Endodermal cell (in vitro differentiated cells): ENCODE results near the gene PCDH19. TPM values are rescaled to one million over a fixed set of nuclear protein-coding genes. Genes with fewer than 3 reads are reported as not detected.

Experiments
- DNase-seq: peaks from one replicate; pipeline ENCODE4 v3.0.0-alpha.2; 2017
- H3K27ac ChIP-seq: 2 replicates; pipeline ENCODE4 v1.5.1; 2013; ENCODE audit warnings: mild to moderate bottlenecking, low read depth, low read length, moderate library complexity
- H3K27me3 ChIP-seq: 2 replicates; pipeline ENCODE4 v1.6.1; 2013; ENCODE audit warnings: mild to moderate bottlenecking, low read length, moderate library complexity; ENCODE audit not compliant: insufficient read depth, control insufficient read depth, poor library complexity, severe bottlenecking
- H3K36me3 ChIP-seq: 2 replicates; pipeline ENCODE4 v1.7.0; 2013; ENCODE audit warnings: mild to moderate bottlenecking, low read length, moderate library complexity; ENCODE audit not compliant: control insufficient read depth, insufficient read depth
- H3K4me1 ChIP-seq: one replicate; pipeline ENCODE4 v1.7.0; 2013; ENCODE audit warnings: low read length; ENCODE audit not compliant: control insufficient read depth, insufficient read depth
- H3K4me3 ChIP-seq: 2 replicates; pipeline ENCODE4 v1.5.1; 2013; ENCODE audit warnings: mild to moderate bottlenecking, low read length, moderate library complexity
- H3K9ac ChIP-seq: 2 replicates; pipeline ENCODE4 v1.6.1; 2013; ENCODE audit warnings: mild to moderate bottlenecking, low read length, moderate library complexity; ENCODE audit not compliant: poor library complexity, severe bottlenecking; ENCODE audit errors: extremely low read depth
- H3K9me3 ChIP-seq: 2 replicates; pipeline ENCODE4 v1.6.1; 2013; ENCODE audit warnings: mild to moderate bottlenecking, low read length, moderate library complexity; ENCODE audit not compliant: control insufficient read depth
- H3K27ac Mint-ChIP-seq: 2 replicates; pipeline ENCODE4 v1.8.0; 2020; ENCODE audit warnings: mixed read lengths
- H3K27me3 Mint-ChIP-seq: 2 replicates; pipeline ENCODE4 v1.8.0; 2021; ENCODE audit warnings: mild to moderate bottlenecking, mixed read lengths; ENCODE audit not compliant: insufficient read depth
- H3K36me3 Mint-ChIP-seq: 2 replicates; pipeline ENCODE4 v1.8.0; 2020; ENCODE audit warnings: low read depth, mixed read lengths
- H3K4me1 Mint-ChIP-seq: 2 replicates; pipeline ENCODE4 v1.8.0; 2020; ENCODE audit warnings: mixed read lengths
- H3K4me3 Mint-ChIP-seq: 2 replicates; pipeline ENCODE4 v1.8.0; 2020; ENCODE audit warnings: mild to moderate bottlenecking, moderate library complexity, mixed read lengths
- H3K9me3 Mint-ChIP-seq: 2 replicates; pipeline ENCODE4 v1.8.0; 2020; ENCODE audit warnings: mild to moderate bottlenecking, mixed read lengths
- CTCF ChIP-seq: fragments of 200-600 bp; sonication (generic); conservative IDR thresholded peaks from 2 replicates; pipeline ENCODE4 v1.5.0; 2021; ENCODE audit warnings: antibody characterized with exemption, mild to moderate bottlenecking
- WGBS, 2 experiments: methylation state at CpG; one replicate each; pipeline versions ENCODE4 v1.1.5 to v1.1.7; 2013; ENCODE audit warnings: missing lambda C conversion rate in 2 of 2, mixed read lengths in 1 of 2; ENCODE audit not compliant: insufficient coverage in 1 of 2, insufficient read length in 1 of 2; 5-methylcytosine and 5-hydroxymethylcytosine counted together
- total RNA-seq, 2 donors: library from RNA; stranded (reverse); fragmentation: NEBNext Ultra II Directional in 1 of 2; extraction: Animal tissue kit (Norgen Biotek cat#: 25700) in 1 of 2; gene quantifications; 2 replicates in 1 of 2; 3 replicates in 1 of 2; pipeline ENCODE4 v1.2.1, GENCODE V29; 2021

The PCDH19 gene
- total RNA-seq, 2 donors from 2014 or later = 0.20 to 1.5 TPM

GRCh38 chrX:100319716-100320115, 90.4 kb downstream of the PCDH19 start:
- no peaks in the 10 kb centered on the region for H3K36me3 Mint-ChIP-seq
- H3K27me3 ChIP-seq = no peaks in the 10 kb centered on the region
- H3K4me1 Mint-ChIP-seq = no peaks in the 10 kb centered on the region
- no peaks in the 10 kb centered on the region for H3K4me1 ChIP-seq
- no peaks in the 10 kb centered on the region for H3K27me3 Mint-ChIP-seq
- H3K27ac ChIP-seq = no peak overlapping the region
- DNase-seq = no peak
- H3K4me3 ChIP-seq = no peak overlapping the region
- 61% methylated on average over 2 of the region's 2 CpGs; no CpG with 5 or more reads in 1 of the 2 experiments for WGBS, 2 experiments
- no peak for TF ChIP-seq CTCF
- no peaks in the 10 kb centered on the region for H3K9me3 ChIP-seq
- peaks cover 4% of the 10 kb centered on the region for H3K9me3 Mint-ChIP-seq
- H3K4me3 Mint-ChIP-seq = no peak overlapping the region
- H3K27ac Mint-ChIP-seq = no peak overlapping the region
- no peak overlapping the region for H3K9ac ChIP-seq
- H3K36me3 ChIP-seq = no peaks in the 10 kb centered on the region

- H3K27me3 ChIP-seq = no peaks in the 10 kb centered on the region
- H3K4me1 Mint-ChIP-seq = no peaks in the 10 kb centered on the region
- peaks cover 4% of the 10 kb centered on the region for H3K9me3 Mint-ChIP-seq
- H3K27ac ChIP-seq = no peak overlapping the region
- no peaks in the 10 kb centered on the region for H3K9me3 ChIP-seq
- no peak overlapping the region for H3K27ac Mint-ChIP-seq
- H3K27me3 Mint-ChIP-seq = no peaks in the 10 kb centered on the region
- no peak overlapping the region for H3K4me3 ChIP-seq
- H3K36me3 ChIP-seq = no peaks in the 10 kb centered on the region
- no peaks in the 10 kb centered on the region for H3K36me3 Mint-ChIP-seq
- DNase-seq = no peak
- H3K9ac ChIP-seq = no peak overlapping the region
- no peak for TF ChIP-seq CTCF
- H3K4me3 Mint-ChIP-seq = no peak overlapping the region
- no peaks in the 10 kb centered on the region for H3K4me1 ChIP-seq
- 94 to 100% methylated on average over 2 to 3 of the region's 3 CpGs for whole genome bisulfite sequencing, 2 experiments
Measured at GRCh38 chrX:100316987-100317386, 93.1 kb downstream of the PCDH19 start.

- H3K4me1 Mint-ChIP-seq = no peaks in the 10 kb centered on the region
- no peaks in the 10 kb centered on the region for H3K9me3 ChIP-seq
- no peaks in the 10 kb centered on the region for H3K27me3 Mint-ChIP-seq
- 94% methylated on average over 2 of the region's 3 CpGs; no CpG with 5 or more reads in 1 of the 2 experiments for WGBS, 2 experiments
- DNase-seq = no peak
- H3K4me1 ChIP-seq = no peaks in the 10 kb centered on the region
- no peaks in the 10 kb centered on the region for H3K36me3 Mint-ChIP-seq
- H3K27ac Mint-ChIP-seq = no peak overlapping the region
- no peaks in the 10 kb centered on the region for H3K9me3 Mint-ChIP-seq
- no peak overlapping the region for H3K27ac ChIP-seq
- no peaks in the 10 kb centered on the region for H3K27me3 ChIP-seq
- no peak for TF ChIP-seq CTCF
- no peaks in the 10 kb centered on the region for H3K36me3 ChIP-seq
- H3K4me3 Mint-ChIP-seq = no peak overlapping the region
- no peak overlapping the region for H3K9ac ChIP-seq
- no peak overlapping the region for H3K4me3 ChIP-seq
Measured at GRCh38 chrX:100315566-100315965, 94.5 kb downstream of the PCDH19 start.
